KOPT-K1 (cell line): Measurements from ENCODE around the gene FBXL4.

Experiments used
- H3K27ac ChIP-seq: fragments of 200-600 bp; sonication (generic); 2 replicates; pipeline ENCODE4 v1.5.1; 2016; ENCODE audit warnings: antibody characterized with exemption, mild to moderate bottlenecking, low read depth, low read length; ENCODE audit not compliant: poor library complexity, severe bottlenecking
- H3K36me3 ChIP-seq: fragments of 200-600 bp; sonication (generic); 2 replicates; pipeline ENCODE4 v1.5.1; 2017; ENCODE audit warnings: antibody characterized with exemption, mild to moderate bottlenecking, low read length, moderate library complexity; ENCODE audit not compliant: insufficient read depth
- H3K9me3 ChIP-seq: fragments of 200-600 bp; sonication (generic); 2 replicates; pipeline ENCODE4 v1.5.1; 2017; ENCODE audit warnings: antibody characterized with exemption, low read length, mild to moderate bottlenecking; ENCODE audit not compliant: insufficient read depth, poor library complexity, severe bottlenecking

The FBXL4 gene

DNA sequence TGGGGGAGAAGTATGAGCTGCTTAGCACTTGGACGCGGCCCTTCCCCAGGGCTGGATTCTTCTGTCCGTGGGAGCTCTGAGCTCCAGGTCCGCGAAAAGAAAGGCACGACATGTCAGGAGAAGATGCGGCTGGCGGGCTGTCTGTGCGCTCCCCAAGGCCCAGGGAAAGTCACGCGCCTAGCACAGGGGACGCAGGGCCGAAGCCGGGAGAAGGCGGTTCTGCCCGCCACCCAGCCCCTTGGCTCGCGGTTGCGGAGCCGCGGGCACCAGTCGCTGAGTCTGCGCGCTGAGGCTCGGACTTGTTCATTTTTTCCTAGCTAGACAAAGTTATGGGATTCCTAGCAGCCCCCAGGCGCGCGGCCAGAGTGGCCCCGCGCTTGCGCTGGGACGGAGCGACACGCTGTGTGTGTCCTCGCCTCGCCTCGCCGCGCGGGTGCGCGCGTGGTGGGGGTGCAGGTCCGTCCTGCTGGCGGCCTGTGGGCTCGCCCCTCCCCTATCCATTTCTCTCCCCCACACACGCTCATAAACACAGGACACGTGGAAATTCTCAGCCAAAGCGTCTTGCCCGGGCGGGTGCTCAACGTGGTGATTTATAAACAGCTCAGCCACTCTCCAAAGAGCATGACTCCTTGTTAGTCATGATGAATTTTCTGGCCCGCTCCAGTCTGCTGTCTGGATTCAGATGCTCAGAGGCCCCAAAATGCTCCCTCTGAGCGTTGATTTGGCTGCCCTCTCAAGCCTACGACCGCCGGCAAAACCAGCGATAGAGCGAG is 115.3 kb downstream of the FBXL4 start:
- H3K36me3 ChIP-seq = no peaks in the 10 kb centered on the region
- H3K9me3 ChIP-seq = no peaks in the 10 kb centered on the region
- no peak overlapping the region for H3K27ac ChIP-seq

DNA sequence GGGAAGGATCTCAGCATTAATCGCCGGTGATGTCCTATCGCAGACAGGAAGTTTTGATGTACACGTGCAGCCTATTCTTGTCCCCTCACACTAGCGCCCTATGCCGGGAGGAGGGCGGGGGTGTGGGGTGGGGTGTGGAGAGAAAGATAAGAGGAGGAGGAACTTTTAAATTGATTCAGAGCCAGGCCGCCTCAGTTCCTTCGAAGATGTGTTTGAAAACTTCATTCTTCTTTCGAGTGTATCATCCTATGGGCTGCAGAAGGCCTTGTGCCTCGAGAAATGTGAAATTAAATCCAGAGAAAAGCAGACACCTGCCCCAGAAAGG is 115.8 kb downstream of the FBXL4 start:
- H3K27ac ChIP-seq = no peak overlapping the region
- H3K9me3 ChIP-seq = no peaks in the 10 kb centered on the region
- H3K36me3 ChIP-seq = no peaks in the 10 kb centered on the region

GRCh38 chr6:98831057-98831958 is 116.4 kb downstream of the FBXL4 start:
- Histone ChIP-seq H3K27ac (peak overlapping the region; percentile 77), H3K36me3 (no peaks in the 10 kb centered on the region), H3K9me3 (no peaks in the 10 kb centered on the region)

GRCh38 chr6:98830146-98830545 is 117.6 kb downstream of the FBXL4 start:
- no peaks in the 10 kb centered on the region for H3K36me3 ChIP-seq
- peak overlapping the region; percentile 77 for H3K27ac ChIP-seq
- H3K9me3 ChIP-seq = no peaks in the 10 kb centered on the region

DNA sequence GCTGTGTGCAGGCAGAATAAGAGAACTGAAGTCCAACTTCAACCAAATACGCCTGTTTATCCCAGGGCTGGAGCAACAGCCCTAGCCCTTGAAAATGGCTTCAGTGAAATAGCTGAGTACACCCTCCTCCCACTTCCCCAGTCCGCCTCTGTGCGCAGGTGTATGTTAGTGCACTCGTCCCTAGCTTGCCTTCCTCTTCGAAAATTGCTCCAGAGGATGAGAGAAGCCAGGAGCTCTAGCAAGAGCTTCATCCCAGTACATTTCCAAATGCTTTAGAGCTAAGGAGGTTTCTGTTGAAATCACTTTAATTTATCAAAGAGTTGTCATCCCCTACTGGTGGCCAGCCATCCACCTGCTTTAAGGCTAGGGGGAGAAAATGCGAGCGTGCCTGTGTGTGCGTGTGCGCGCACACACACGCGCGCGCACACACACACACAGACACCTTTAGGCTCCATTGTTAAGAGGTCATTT is 118.8 kb downstream of the FBXL4 start:
- H3K9me3 ChIP-seq = no peaks in the 10 kb centered on the region
- no peaks in the 10 kb centered on the region for H3K36me3 ChIP-seq
- H3K27ac ChIP-seq = peak overlapping the region; percentile 77

- peak overlapping the region; percentile 77 for H3K27ac ChIP-seq
These were observed 119.4 kb downstream of the FBXL4 start for GRCh38 chr6:98828211-98828788.

GRCh38 chr6:98827295-98828159 is 120.2 kb downstream of the FBXL4 start:
- Histone ChIP-seq H3K27ac (peak overlapping the region; percentile 77), H3K36me3 (no peaks in the 10 kb centered on the region), H3K9me3 (no peaks in the 10 kb centered on the region)

More at GRCh38 chr6:98828211-98828788, 119.4 kb downstream of the FBXL4 start:
- no peaks in the 10 kb centered on the region for H3K36me3 ChIP-seq
- no peaks in the 10 kb centered on the region for H3K9me3 ChIP-seq

- Histone ChIP-seq H3K27ac (peak overlapping the region; percentile 74), H3K9me3 (no peaks in the 10 kb centered on the region), H3K36me3 (no peaks in the 10 kb centered on the region)
These were observed 122.0 kb downstream of the FBXL4 start for GRCh38 chr6:98825600-98826230.

GRCh38 chr6:98824902-98825599 is 122.7 kb downstream of the FBXL4 start:
- H3K27ac ChIP-seq = peak overlapping the region; percentile 74

DNA sequence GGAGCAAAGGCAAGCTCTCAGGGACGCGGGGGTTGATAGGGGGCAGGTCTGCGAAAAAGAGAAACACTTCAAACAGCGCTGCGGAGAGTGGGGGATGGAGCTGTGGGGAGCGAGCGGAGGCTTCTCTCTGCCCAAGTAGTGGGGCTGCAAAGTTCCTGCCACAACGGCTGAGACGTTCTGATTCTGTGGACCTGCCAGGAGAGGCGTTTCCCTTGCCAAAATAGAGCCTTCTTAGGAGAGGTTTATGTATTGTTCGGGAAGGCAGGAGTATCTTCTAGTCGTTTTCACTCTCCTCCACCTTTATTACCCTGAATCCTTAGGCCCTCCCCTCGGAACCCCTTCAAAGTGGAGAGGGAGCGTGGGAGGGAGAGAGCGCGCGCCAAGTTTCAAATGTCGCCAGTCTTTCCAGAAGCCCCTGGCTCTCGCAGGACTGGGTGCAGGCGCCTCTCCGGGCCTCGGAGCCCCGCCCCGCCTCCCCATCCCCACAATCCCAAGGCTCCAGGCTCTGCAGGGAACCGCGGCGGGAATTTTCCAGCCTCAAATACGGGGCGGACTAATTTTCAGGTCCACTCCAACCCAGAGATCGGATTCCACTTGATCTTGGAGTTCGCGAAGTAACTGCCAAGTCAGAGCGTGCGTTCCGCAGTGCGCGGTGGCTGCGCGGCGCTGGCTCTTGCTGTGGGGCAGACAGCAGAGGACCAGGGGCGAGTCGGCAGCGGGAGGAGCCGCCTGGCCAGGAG is 123.4 kb downstream of the FBXL4 start:
- Histone ChIP-seq H3K9me3 (no peaks in the 10 kb centered on the region), H3K27ac (peak overlapping the region; percentile 74), H3K36me3 (no peaks in the 10 kb centered on the region)

More at GRCh38 chr6:98824902-98825599, 122.7 kb downstream of the FBXL4 start:
- Histone ChIP-seq H3K36me3 (no peaks in the 10 kb centered on the region), H3K9me3 (no peaks in the 10 kb centered on the region)

GRCh38 chr6:98823428-98824161 is 124.2 kb downstream of the FBXL4 start:
- Histone ChIP-seq H3K27ac (peak overlapping the region; percentile 74), H3K36me3 (no peaks in the 10 kb centered on the region)

GRCh38 chr6:98821756-98822405 is 125.9 kb downstream of the FBXL4 start:
- H3K36me3 ChIP-seq = no peaks in the 10 kb centered on the region
- no peak overlapping the region for H3K27ac ChIP-seq
- H3K9me3 ChIP-seq = no peaks in the 10 kb centered on the region

More at GRCh38 chr6:98823428-98824161, 124.2 kb downstream of the FBXL4 start:
- no peaks in the 10 kb centered on the region for H3K9me3 ChIP-seq
